Muscle layer of colon (tissue), 2 donors: Measurements from ENCODE around the gene PPIL6.

Experiments used
- H3K27ac ChIP-seq: one replicate; pipeline ENCODE4 v1.7.0; 2013; ENCODE audit warnings: low read depth, mild to moderate bottlenecking, low read length, moderate library complexity
- H3K27me3 ChIP-seq, 2 donors: one replicate each; pipeline ENCODE4 v1.7.0; 2013; ENCODE audit warnings: low read length in 2 of 2, mild to moderate bottlenecking in 2 of 2; ENCODE audit not compliant: insufficient read depth in 2 of 2, control insufficient read depth in 1 of 2
- H3K36me3 ChIP-seq: one replicate; pipeline ENCODE4 v1.7.0; 2013; ENCODE audit warnings: mild to moderate bottlenecking, low read length; ENCODE audit not compliant: insufficient read depth
- H3K4me1 ChIP-seq: one replicate; pipeline ENCODE4 v1.7.0; 2013; ENCODE audit warnings: mild to moderate bottlenecking, low read length; ENCODE audit not compliant: insufficient read depth
- H3K4me3 ChIP-seq, 2 donors: one replicate each; pipeline ENCODE4 v1.7.0; 2013; ENCODE audit warnings: low read length in 2 of 2, low read depth in 1 of 2, mild to moderate bottlenecking in 1 of 2, moderate library complexity in 1 of 2
- H3K9ac ChIP-seq: one replicate; pipeline ENCODE4 v1.7.0; 2013; ENCODE audit warnings: low read length
- H3K9me3 ChIP-seq: one replicate; pipeline ENCODE4 v1.7.0; 2013; ENCODE audit warnings: mild to moderate bottlenecking, low read length
- donor health status: abdominal sarcoma.
- donor health status: Adenocarcinoma of cecum.

PPIL6 gene

GRCh38 chr6:109440331-109441068 lies at the start of gene PPIL6, which contains the start of gene SMPD2:
Gene PPIL6 (minus strand): TSS chr6:109440628. CDS start chr6:109440590, 38 bp downstream.
Gene SMPD2 (plus strand): TSS chr6:109440724. CDS start chr6:109441122, 398 bp downstream.
- H3K27me3 ChIP-seq: no peaks in the 10 kb centered on the region
- no peaks in the 10 kb centered on the region for H3K9me3 ChIP-seq
- peaks cover 23% of the 10 kb centered on the region for H3K36me3 ChIP-seq
- peak within 1 kb of the TSS; percentile 68 for H3K9ac ChIP-seq
- peaks cover 14% of the 10 kb centered on the region for H3K4me1 ChIP-seq
- H3K27ac ChIP-seq: peak within 1 kb of the TSS; percentile 53
- peak within 1 kb of the TSS; percentile 77 to 96 for H3K4me3 ChIP-seq

GRCh38 chr6:109488001-109488400 lies 47.6 kb upstream of the PPIL6 start:
- Histone ChIP-seq H3K9ac (no peak overlapping the region), H3K27me3 (no peaks in the 10 kb centered on the region), H3K4me1 (no peaks in the 10 kb centered on the region), H3K4me3 (no peak overlapping the region), H3K27ac (no peak overlapping the region), H3K9me3 (no peaks in the 10 kb centered on the region), H3K36me3 (no peaks in the 10 kb centered on the region)

- no peak overlapping the region for H3K4me3 ChIP-seq
- H3K9ac ChIP-seq: no peak overlapping the region
- H3K4me1 ChIP-seq: peaks cover 11% of the 10 kb centered on the region
- H3K9me3 ChIP-seq: no peaks in the 10 kb centered on the region
- H3K36me3 ChIP-seq: peaks cover 9% of the 10 kb centered on the region
- no peak overlapping the region for H3K27ac ChIP-seq
- H3K27me3 ChIP-seq: no peaks in the 10 kb centered on the region
Observed at GRCh38 chr6:109486068-109486467, 45.6 kb upstream of the PPIL6 start.

GRCh38 chr6:109485266-109485935 lies 45.0 kb upstream of the PPIL6 start:
- Histone ChIP-seq H3K4me3 (no peak overlapping the region), H3K36me3 (peaks cover 16% of the 10 kb centered on the region), H3K4me1 (peaks cover 18% of the 10 kb centered on the region), H3K9me3 (no peaks in the 10 kb centered on the region), H3K27ac (no peak overlapping the region), H3K27me3 (no peaks in the 10 kb centered on the region), H3K9ac (no peak overlapping the region)

- Histone ChIP-seq H3K9ac (no peak overlapping the region), H3K4me1 (peaks cover 26% of the 10 kb centered on the region), H3K36me3 (peaks cover 16% of the 10 kb centered on the region), H3K27me3 (no peaks in the 10 kb centered on the region), H3K27ac (no peak overlapping the region), H3K4me3 (peak overlapping the region in 1 of 2 donors; percentile 58), H3K9me3 (no peaks in the 10 kb centered on the region)
Observed at GRCh38 chr6:109484122-109484521, 43.7 kb upstream of the PPIL6 start.

- no peak overlapping the region for H3K27ac ChIP-seq
- no peaks in the 10 kb centered on the region for H3K27me3 ChIP-seq
- H3K36me3 ChIP-seq: peaks cover 16% of the 10 kb centered on the region
- no peaks in the 10 kb centered on the region for H3K9me3 ChIP-seq
- no peak overlapping the region for H3K9ac ChIP-seq
- H3K4me3 ChIP-seq: peak overlapping the region; percentile 36 to 58
- H3K4me1 ChIP-seq: peaks cover 31% of the 10 kb centered on the region
Observed at GRCh38 chr6:109483735-109484057, 43.3 kb upstream of the PPIL6 start.

- Histone ChIP-seq H3K4me3 (peak within 1 kb of the TSS; percentile 71 to 84), H3K4me1 (peaks cover 35% of the 10 kb centered on the region), H3K27me3 (no peaks in the 10 kb centered on the region)
Observed at GRCh38 chr6:109482905-109483734, 42.7 kb upstream of the PPIL6 start, which contains the start of gene ZBTB24. Gene ZBTB24 (minus strand): TSS chr6:109483219. CDS start chr6:109482026, 1,193 bp downstream.

GRCh38 chr6:109480993-109481480 lies 40.6 kb upstream of the PPIL6 start:
- Histone ChIP-seq H3K27ac (no peak overlapping the region), H3K4me3 (peak overlapping the region in 1 of 2 donors; percentile 84), H3K27me3 (no peaks in the 10 kb centered on the region), H3K36me3 (peaks cover 32% of the 10 kb centered on the region), H3K9me3 (no peaks in the 10 kb centered on the region), H3K4me1 (peaks cover 42% of the 10 kb centered on the region), H3K9ac (no peak overlapping the region)

More at GRCh38 chr6:109482905-109483734, 42.7 kb upstream of the PPIL6 start, which contains the start of gene ZBTB24:
- H3K36me3 ChIP-seq: peaks cover 16% of the 10 kb centered on the region
- H3K9ac ChIP-seq: peak within 1 kb of the TSS; percentile 49
- H3K27ac ChIP-seq: peak within 1 kb of the TSS; percentile 63
- no peaks in the 10 kb centered on the region for H3K9me3 ChIP-seq

GRCh38 chr6:109478841-109479624 lies 38.6 kb upstream of the PPIL6 start:
- Histone ChIP-seq H3K4me3 (no peak overlapping the region), H3K9me3 (no peaks in the 10 kb centered on the region), H3K4me1 (peaks cover 42% of the 10 kb centered on the region), H3K27ac (no peak overlapping the region), H3K36me3 (peaks cover 43% of the 10 kb centered on the region), H3K9ac (no peak overlapping the region), H3K27me3 (no peaks in the 10 kb centered on the region)

- H3K27ac ChIP-seq: no peak overlapping the region
- peaks cover 42% of the 10 kb centered on the region for H3K4me1 ChIP-seq
- no peak overlapping the region for H3K4me3 ChIP-seq
- H3K36me3 ChIP-seq: peaks cover 45% of the 10 kb centered on the region
- no peaks in the 10 kb centered on the region for H3K9me3 ChIP-seq
- no peaks in the 10 kb centered on the region for H3K27me3 ChIP-seq
- no peak overlapping the region for H3K9ac ChIP-seq
Observed at GRCh38 chr6:109478222-109478805, 37.9 kb upstream of the PPIL6 start.
